Suppressor macrophage treated with lipopolysaccharide for 1 hour (primary cell): Measurements from ENCODE around the gene IKBKE.
A peak's percentile ranks its signal among the peaks of the same experiment; 100 is the strongest.

Experiments
- DNase-seq, 3 donors: peaks; one replicate each; pipeline ENCODE4 v3.0.0-alpha.2; 2020 to 2022

The IKBKE gene

GRCh38 chr1:206469933-206470691, at the start of gene IKBKE:
Gene IKBKE (plus strand): TSS chr1:206470476. CDS start chr1:206473228, 2,752 bp downstream.
- peak; percentile 83 to 88 (median 83) for DNase-seq

DNA sequence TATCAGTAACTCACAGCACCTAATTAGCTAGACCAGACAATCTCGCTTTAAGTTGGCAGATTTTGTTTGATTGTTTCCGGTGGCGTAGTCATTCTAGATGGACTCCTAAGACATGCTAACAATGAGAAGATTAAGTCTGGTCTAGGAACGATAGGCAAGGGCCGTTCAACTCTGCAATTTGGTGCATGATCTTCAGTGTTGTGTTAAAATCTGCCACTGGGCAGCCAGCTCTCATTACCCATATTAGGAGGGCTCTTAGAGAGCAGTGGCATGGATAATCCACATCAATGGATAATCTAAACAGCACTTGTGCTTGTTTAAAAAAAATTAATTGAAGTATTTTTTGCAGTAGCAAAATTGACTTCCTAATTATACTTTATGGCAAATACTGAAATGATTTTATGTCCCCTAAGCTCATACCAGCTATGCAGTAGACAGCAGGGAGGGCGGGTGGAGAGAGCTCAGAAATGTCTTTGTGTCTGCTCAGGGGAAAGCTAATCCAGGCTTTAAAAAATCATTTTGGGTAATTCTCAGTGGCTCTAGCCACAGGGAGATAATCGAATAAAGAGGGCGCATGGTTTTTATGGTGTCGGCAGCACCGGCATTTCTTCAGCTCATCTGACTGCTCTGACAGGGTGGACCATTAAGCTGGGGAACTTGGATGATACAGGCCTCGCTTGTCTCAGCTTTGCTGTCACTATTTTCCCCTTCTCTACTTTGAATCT, 48.5 kb upstream of the IKBKE start:
- no peak for DNase-seq

- DNase-seq, result no peak
Measured at GRCh38 chr1:206422525-206422924, 47.8 kb upstream of the IKBKE start.

- no peak for DNase-seq
Measured at GRCh38 chr1:206427291-206427690, 43.0 kb upstream of the IKBKE start.

DNA sequence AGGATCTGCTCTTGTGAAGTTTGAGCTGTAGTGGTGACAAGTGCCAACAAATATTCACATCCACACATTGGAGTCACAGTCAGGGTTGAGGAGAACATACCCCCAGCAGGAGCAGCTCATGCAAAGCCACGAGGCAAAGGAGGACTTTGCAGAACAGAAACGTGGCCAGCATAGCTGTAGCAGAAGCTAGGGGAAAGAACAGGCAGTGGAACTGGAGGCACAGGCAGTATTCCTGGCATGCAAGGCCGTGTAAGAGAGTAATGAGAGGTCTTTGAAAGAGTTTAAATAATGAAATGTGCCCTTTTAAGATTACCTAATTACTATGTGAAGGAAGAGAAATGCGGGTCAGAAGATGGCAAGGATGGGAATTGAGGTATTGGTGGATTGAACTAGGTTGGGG, 40.9 kb upstream of the IKBKE start:
- no peak for DNase-seq

- peak; percentile 11 to 34 (median 33) for DNase-seq
Measured at GRCh38 chr1:206430031-206430983, 40.0 kb upstream of the IKBKE start.

DNA sequence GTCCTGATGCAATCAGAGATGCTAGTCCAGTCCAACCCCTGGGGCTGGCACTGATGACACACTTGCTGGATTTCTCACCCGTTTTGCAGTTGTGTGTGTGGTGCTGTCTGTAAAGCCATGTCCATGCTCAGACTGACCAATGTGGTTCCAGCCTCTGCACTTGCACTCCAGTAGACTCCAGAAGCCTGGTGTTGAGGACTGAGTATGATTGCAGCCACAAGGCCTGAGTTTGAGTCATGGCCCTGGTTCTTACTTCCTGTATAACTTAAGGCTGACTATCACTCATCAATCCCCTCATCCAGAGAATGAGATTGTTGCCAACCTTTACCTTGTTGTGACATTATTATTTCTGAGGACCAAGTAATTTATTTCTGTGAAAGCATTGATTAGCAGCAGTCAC, 34.8 kb upstream of the IKBKE start:
- DNase-seq, result peak; percentile 53 to 58 (median 57)

DNA sequence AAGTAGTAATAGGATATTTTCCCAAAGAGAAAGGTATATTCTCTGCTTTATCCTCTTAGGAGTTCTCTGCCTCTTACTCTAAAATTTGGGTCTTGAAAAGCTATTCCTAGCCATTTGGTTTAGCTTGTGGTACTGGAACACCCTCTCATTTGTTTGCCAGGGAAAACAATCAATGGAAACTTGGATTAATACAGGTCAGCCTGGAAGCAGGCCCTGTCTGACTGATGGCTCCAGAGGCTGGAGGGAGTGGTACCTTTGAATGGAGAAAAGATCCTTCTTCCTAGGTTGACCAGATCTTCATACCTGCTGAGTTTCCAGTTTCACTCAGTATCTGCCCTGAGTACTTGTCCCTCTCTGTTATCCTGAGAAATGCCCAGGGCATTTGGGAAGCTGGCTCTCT, 31.7 kb upstream of the IKBKE start:
- no peak for DNase-seq

GRCh38 chr1:206439205-206439604, 31.1 kb upstream of the IKBKE start:
- no peak for DNase-seq

DNA sequence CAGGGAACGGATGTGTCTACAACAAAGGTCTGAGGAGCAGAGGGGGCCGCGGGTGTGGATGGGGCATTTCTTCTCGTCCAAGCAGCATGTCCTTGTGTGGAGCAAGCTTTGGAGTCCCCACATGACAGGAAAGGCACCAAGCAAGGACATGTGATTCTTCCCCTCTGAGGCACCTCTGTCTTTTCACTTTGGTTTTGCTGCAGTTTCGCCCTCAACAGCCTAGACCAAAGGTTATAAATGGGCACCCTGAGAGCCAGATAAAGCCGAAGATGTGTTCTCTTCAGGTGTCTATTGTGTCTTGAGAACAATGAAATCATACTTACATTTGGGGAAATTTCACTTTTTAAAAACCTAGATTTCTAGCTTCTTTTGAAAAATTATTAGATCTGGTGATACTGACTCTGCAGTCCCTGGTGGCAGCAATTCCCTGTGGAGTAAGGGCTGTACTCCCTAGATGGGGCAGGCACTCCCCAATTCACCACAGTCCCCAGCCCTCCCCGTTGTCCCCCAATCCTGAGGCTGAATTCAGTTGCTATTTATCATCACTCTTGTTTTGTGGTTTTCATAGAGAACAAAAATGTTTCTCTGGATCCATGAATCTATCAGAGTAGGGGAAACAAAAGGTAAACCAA, 28.8 kb upstream of the IKBKE start:
- DNase-seq, result no peak

- DNase-seq, result peak; percentile 32 to 57 (median 49)
Measured at GRCh38 chr1:206442101-206442500, 28.2 kb upstream of the IKBKE start.

- DNase-seq, result no peak
Measured at GRCh38 chr1:206445116-206445515, 25.2 kb upstream of the IKBKE start.

DNA sequence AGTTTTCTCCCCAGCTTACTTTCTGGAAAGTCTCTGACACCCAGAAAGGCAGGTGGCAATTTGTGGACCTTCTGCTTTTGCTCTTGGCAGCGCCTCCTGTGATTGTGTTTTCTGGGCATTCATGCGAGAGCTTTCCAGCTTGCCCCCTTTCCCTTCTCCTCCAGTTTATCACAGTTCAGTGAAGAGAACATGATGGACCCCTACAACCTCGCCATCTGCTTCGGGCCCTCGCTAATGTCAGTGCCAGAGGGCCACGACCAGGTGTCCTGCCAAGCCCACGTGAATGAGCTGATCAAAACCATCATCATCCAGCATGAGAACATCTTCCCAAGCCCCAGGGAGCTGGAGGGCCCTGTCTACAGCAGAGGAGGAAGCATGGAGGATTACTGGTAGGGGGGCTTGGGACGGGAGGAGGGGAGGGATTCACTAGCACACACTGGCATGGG, 24.3 kb upstream of the IKBKE start:
- no peak for DNase-seq

- no peak for DNase-seq
Measured at GRCh38 chr1:206446688-206447421, 23.4 kb upstream of the IKBKE start.

- DNase-seq, result no peak
Measured at GRCh38 chr1:206447422-206447765, 22.9 kb upstream of the IKBKE start.

GRCh38 chr1:206447792-206448191, 22.5 kb upstream of the IKBKE start:
- no peak for DNase-seq

DNA sequence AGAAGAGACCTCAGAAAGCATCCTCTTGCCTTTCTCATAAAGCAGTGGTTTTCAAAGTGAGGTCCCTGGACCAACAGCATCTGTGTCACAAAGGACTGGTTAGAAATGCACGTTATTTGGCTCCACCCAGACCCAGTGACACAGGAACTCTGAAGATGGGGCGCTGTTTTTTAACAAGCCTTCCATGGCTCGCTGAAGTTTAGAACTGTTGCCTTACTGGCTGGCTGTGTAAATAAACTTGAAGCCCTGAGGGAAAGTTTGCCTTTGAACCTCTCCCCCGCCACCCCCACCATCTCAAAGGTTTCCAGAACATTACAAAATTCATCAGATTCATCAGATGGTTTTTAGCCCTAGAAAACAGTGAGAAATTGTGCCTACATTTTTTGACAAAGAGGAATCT, 21.8 kb upstream of the IKBKE start:
- no peak for DNase-seq

GRCh38 chr1:206449565-206449964, 20.7 kb upstream of the IKBKE start:
- no peak for DNase-seq

DNA sequence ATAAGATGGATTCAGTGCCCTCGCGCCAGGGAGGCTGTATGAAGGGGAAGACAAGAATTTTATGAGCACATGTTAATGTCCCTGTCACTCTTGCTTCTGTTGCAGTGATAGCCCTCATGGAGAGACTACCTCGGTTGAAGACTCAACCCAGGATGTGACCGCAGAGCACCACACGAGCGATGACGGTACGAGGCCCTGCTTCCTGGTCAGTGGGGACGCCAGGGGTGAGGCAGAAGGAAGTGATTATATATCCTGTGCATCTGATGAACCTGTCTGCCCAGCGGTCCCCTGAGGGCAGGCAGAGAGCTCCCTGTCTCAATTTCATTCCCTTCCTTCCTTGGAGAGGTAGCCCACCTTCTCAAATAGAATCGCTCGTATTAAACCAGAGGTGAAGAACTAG, 20.0 kb upstream of the IKBKE start:
- no peak for DNase-seq

- no peak for DNase-seq
Measured at GRCh38 chr1:206451134-206451686, 19.1 kb upstream of the IKBKE start.

DNA sequence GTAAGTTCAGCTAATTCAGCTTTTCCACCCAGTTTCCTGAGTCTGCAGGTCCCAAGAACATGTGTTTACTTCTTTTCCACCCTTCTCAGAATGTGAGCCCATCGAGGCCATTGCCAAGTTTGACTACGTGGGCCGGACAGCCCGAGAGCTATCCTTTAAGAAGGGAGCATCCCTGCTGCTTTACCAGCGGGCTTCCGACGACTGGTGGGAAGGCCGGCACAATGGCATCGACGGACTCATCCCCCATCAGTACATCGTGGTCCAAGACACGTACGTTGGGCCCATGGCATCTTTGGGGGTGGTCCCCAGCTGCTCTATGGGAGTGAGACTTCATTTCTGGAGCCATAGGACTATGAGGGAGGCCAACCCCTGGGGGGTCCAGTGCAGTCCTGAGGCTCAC, 17.2 kb upstream of the IKBKE start:
- DNase-seq, result no peak

- DNase-seq, result no peak
Measured at GRCh38 chr1:206455289-206455665, 15.0 kb upstream of the IKBKE start.
